ENCODE data around the gene HMG20A.
"Not testable (repeated sequence)": the region's sequence is repeated elsewhere in the genome, so short reads cannot be mapped to it uniquely, and the experiment has no call there.

The HMG20A gene

DNA sequence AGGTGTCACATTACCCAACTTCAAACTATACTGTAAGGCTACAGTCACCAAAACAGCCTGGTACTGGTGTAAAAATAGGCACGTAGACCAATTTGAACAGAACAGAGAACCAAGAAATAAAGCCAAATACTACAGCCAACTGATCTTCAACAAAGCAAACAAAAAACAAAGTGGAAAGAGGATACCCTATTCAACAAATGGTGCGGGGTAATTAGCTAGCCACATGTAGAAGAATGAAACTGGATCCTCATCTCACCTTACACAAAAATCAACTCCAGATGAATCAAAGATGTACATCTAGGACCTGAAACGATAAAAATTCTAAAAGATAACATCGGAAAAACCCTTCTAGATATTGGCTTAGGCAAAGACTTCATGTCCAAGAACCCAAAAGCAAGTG lies 13.8 kb upstream of the HMG20A start:
- DNase-seq (ENCODE audit: low spot score): no peak

DNA sequence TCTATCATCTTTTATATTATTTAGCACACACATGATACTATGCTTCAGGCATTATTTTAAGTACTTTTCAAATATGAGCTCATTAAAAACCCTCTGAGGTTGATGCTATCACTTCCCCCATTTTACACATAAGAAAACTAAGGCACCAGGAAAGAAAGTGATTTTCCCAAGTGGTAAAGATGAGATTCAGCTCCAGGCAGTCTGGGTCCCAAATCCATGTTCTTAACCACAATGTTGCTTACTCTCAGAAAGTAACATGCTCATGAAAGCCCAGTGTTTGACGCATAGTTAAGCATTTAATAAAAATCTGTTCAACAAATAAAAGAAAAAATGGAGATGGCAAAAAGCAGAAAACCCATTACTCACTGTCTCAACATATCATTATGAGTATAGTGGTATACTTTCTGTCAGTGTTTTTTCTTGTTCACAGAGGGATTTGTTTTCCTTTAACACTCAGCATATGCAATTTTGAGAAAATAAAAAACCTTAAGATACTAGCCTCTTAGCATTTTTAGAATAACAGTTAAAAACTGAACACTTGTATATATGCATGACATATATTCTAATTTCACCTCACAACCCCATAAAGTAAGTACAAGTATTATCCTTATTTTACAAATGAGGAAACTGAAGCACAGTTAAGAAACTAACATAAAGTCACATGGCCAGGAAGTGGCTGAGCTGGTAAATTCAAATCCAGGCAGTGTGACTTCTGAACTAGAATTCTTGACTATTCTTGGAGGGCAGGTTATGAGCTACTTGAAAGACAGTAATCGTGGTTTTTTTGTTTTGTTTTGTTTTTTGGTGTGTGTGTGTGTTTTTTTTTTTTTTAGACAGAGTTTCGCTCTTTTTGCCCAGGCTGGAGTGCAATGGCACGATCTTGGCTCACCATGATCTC lies 11.2 kb upstream of the HMG20A start:
- no peak for DNase-seq (ENCODE audit: low spot score)

DNA sequence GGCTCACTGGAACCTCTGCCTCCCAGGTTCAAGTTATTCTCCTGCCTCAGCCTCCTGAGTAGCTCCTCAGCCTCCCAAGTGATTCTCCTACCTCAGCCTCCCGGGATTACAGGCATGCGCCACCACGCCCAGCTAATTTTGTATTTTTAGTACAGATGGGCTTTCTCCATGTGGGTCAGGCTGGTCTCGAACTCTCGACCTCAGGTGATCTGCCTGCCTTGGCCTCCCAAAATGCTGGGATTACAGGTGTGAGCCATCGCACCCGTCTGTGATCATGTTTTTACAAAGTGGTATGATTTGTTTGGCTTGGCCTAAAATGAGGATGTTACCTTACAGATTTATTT lies 10.6 kb upstream of the HMG20A start:
- DNase-seq (ENCODE audit: low spot score): not testable (repeated sequence)

DNA sequence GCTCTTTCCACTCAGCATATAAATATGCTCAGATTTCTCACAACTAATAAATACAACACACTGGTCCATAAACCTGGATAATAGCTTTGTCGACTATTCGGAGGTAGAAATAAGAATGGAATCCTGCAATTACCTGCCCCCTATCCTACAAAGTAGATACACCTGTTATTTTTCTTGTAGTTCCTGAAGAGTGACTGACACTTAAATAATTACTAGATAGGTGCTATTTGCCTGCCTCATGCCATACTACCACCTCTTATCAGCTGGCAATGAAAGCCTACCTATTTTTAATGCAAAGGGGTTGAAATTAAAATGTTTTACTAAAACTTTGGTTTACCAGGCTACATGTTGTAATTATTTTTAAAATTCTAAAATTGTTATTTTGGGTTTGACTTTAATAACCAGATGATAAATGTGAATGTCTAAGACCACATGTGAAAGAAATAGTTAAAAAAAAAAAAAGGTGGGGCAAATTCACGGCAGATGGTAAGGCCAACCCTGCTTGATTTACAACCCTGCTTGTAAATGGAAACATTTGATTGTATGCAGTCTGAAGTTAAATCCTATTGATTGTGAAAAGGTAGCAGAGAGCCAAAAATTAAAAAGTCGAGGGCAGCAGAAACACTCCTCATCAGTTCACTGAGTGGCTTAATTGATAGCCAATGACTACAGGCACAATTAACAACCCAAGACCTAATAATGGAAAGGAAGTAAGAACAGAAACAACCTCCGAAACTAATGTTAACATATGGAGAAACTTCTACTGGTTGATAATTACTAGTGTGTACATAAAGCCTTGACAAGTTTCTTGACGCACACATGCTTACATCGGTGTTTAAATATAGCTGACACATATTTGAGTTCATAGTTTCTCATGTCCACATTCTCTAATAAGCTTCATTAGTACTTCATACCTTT lies 9.7 kb upstream of the HMG20A start:
- DNase-seq (ENCODE audit: low spot score): no peak

DNA sequence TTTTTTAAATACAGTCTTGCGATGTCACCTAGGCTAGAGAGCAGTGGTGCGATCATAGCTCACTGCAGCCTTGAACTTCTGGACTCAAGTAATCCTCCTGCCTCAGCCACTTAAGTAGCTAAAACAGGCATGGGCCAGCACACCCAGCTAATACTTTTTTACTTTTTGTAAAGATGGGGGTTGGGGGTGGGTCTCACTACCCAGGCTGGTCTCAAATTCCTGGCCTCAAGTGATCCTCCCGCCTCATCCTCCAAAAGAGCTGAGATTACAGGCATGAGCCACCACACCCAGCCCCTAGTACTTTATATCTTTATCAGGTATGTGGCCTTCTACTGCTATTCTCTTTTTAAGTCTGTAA lies 9.1 kb upstream of the HMG20A start:
- no peak for DNase-seq (ENCODE audit: low spot score)

DNA sequence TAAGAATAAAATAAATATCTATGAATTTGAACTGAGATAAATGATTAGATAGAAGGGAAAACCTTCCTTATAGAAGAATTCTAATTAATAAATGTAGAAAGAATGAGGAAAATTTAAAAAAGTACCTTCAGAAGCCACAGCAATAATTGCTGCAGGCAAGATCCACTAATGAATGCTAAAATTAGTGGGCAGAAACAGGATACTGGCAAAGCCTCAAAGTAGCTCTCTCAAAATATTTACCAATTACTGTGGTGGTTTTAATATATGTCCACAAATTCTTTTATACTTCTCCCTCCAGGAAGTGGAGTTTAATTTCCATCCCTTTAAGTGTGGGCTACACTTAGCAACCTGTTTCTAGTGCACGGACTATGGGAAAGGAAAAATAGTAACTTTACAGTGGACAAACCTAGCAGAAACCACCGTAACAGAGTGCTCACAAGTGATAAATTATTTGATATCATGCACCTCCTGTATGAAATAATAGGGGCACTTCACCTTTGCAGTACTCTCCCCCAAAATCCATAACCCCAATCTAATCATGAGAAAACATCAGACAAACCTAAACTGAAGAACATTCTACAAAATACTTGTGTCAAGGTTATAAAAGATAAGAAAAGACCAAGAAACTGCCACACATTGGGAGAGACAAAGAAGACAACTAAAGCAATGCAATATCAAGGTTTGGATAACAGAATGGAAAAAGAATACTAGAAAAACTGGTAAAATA lies 7.6 kb upstream of the HMG20A start:
- DNase-seq (ENCODE audit: low spot score): no peak

DNA sequence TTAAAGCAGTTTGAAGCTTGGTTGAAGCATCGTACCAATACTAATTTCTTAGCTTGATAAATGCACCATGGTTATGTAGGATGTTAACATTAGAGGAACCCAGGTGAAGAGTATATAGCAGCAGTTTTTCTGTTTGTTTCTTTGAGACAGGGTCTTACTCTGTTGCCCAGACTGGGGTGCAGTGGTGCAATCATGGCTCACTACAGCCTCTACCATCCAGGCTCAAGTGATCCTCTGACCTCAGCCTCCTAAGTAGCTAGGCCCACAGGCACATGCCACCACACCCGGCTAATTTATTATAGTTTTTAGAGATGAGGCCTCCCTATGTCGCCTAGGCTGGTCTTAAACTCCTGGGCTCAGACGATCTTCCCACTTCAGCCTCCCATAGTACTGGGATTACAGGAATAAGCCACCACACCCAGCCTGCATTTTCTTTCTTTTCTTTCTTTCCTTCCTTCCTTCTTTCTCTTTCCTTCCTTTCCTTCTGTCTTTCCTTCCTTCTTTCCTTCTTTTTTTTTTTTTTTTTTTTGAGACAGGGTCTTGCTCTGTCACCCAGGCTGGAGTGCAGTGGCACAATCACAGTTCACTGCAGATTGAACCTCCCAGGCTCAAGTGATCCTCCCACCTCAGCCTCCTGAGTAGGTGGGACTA lies 6.9 kb upstream of the HMG20A start:
- no peak for DNase-seq (ENCODE audit: low spot score)

DNA sequence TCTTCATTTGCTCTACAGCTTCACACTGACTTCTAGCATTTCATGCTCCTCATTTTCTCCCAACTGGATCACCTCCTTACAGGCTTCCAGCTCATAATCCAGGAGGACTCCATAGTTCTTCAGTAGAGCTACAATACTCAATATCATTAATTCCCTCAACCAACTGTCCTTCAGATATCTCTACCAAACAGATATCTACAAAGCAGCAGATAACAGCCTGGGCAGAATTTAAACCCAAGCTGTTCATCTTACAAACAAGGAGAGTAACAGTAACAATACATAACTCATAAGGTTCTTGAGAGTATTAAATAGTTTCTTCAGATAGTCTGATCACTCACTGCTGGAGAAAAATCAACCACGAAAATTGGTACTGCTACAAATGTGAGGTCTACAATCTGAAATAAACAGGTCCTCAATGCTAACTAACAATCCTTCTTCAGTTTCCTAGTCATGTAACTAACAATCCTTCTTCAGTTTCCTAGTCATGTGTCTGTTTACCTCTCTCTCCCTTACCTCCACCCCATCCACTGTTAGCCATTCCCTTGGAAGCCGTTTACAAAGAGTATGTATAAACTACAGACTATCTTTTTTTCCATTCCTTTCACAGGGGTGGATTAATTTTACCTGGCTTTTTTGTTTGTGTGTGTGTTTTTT lies 5.8 kb upstream of the HMG20A start:
- DNase-seq (ENCODE audit: low spot score): no peak

DNA sequence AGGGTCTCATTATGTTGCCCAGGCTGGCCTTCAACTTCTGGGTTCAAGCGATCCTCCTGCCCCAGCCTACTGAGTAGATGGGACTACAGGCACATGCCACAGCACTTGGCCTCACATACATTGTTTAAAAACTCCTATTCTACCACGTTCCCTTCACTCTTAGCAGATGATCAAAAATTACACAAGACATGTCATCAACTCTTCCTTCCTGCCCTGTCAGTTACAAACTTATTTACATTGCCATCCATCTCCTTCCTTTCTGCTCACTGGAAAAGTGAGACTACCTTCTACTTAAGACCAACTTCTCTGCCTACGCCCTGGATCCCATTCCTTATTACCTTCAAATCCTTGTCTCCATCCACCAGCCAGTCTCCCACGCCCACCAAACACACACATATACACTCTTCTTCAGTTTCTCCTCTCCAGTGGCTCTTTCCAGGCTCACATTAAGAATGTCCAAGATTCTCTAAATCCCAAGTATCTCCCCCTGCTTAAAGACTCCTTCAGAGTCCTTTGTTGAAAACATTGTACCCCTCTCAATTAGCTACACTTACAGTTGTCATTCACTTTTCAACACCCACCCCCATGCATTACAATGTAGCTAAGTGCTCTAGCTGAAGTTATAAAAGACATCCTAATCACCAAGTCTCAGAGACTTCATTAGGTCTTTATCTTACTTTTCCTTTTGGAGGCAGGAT lies 5.1 kb upstream of the HMG20A start:
- no peak for DNase-seq (ENCODE audit: low spot score)

DNA sequence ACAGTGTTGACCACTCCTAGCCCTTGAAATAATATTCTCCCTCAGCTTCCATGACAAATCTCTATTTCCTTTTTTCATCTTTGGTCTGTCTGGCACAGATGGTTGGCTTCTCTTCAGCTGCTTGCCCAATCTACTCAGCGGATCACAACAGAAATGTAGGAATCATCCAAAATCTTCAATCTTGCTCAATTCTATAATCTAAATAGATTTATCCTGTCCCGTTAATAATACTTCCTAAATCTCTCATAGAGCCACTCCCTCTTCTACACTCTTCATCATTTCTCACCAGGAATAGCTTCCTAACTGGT lies 4.6 kb upstream of the HMG20A start:
- DNase-seq (ENCODE audit: low spot score): no peak

DNA sequence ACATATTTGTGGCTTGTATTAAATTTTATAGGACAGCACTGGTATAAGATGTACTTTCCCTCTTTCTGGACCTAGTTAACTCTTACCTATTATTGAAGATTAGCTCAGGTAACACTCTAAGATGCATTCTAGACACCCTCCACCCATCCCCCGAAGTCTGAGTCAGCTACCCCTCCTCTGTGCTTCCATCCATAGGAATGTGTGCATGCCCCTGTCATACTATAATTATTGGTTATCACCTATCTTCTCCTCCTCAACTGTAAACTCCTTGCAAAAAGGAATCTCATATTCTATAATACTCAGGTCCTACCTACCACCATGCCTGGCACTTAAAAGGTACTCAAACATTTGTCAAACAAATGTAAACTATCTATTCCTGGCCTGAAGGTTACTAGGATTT lies 3.7 kb upstream of the HMG20A start:
- DNase-seq (ENCODE audit: low spot score): no peak

DNA sequence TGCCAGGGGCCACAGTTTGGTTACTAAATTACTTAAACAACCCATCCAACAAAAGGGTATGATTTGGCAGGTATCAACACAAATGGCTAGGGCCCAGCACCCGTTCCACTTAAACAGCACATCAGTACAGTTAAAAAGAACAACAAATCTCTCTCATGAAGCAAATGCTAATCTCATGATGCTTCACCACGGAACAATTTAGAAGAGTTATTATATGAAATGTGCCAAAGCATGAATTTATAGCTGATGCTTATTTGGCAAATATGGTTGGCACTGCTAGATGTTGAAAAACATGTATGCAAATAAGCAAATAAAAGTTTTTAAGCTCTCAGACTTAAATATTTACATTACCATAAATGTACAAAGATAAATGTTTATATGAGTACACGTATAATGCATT lies 3.1 kb upstream of the HMG20A start:
- no peak for DNase-seq (ENCODE audit: low spot score)

DNA sequence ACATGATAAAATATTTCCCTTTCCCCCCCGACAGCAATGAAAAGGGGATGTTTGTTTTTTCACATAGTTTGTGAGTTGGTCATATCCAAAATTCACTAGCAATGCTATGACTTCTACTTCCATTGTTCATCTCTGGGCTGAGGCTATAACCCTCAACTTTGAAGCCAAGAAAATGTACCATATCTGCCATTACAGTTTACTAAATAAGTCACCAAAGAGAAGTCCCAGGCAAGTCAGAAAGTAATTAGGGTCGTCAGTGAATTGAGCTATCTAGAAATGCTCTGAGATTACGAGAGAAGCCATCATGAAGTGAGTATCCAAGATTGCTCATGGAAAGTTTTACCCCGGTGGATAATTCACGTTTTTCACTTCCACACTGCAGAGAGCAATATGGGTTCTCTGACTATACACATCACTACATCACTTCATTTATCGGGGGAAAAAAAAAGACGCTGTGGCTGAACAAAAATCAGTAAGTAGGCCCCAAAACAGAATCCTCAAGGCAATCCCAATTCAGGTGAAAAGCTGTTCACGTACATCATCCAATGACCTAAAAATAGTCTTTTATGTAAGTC lies 2.2 kb upstream of the HMG20A start:
- DNase-seq (ENCODE audit: low spot score): peak; percentile 46

DNA sequence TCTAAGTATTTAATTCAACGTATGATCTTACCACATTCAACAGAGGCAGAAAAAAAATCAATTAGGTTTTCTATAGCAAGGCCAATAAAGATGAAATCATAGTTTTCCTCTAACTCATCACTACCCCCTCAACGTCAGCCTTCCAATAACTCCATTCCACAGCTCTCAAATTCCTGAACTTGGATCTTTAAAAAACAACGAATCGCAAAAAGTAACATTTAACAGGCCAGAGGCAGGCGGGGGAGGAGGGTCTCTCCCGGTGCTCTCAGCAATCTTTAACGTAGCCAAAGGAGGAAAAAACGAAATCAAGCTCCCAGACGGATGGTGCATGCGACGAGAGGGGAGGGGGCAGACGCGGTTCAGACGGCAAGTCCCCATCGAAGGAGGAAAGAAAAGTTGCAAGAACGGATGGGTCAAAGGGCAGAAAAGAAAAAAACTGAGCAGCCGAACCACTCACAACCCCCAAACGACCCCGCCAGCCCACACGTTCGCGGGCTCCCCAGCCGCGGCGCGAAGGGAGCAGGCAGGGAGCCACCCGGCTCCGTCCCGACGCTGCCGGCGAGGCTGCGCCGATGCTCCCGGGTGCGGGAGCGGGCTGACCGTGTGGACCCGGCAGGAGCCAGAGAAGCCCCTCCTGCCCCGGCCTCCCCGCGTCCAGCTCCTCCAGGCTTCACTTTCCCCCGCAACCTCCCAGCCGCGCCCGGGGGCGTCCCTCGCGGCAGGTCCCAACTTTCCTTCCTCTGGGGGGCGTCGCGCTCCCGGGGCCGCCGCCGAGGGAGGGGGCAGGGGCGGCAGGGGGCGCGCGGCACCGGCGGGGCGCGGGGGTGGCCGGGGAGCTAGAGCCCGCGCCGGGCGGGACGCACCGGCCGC lies 1.5 kb upstream of the HMG20A start:
- no peak for DNase-seq (ENCODE audit: low spot score)

DNA sequence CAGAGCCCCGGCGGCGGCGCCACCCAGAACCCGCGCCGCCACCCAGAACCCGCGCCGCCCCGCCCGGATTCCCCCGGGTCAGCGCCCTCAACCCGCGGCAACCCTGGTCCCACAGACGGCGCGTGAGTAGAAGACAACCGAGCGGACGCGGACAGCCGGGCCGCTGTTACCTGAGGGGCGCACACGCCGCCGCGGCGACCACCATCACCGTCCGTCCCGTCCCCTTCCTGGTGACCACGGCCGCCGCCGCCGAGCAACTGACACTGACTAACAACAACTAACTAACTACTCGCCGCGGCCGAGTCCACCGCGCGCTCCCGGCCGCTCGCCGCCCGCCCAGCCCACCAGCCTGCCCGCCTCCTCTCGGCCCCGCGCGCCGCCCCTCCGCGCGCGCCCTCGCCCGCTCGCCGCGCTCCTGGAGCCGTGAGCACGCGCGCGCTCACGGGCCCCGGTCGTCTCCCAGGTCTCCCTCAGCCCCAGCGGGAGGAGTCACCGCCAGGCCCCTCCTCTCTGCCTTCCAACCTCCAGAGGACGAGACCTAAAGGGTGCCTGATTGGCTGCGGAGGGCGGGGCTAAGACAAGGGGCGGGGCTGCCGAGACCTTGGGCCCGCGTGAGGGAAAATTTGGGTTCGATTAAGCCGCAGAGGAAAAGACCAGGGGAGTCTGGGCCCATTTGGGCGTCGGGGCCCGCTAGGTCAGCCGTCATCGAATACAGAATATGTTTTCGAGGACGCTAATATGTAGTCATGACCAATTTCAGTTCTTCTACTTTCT lies 665 bp upstream of the HMG20A start, which contains the start of gene PEAK1:
PEAK1 (minus strand) TSS at position 269 of the 774 bp plus-strand sequence. CDS start 238,178 bp downstream, outside the sequence.
- DNase-seq (ENCODE audit: low spot score): peak; percentile 95

DNA sequence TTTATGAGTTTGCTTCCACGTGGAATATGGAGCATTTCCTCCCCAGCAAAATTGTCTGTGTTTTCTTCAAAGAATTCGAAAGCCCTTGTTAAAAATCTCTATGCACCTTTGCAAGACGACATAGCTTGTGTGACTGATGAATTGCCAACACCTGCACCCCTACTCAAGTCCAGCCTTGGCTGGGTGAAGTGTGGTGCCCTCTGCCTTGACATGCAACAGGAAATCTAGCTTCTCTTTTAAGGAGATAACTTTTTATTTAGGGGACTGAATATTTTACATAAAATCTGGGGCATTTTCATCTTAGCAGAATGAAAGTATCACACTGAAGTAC lies 647 bp downstream of the HMG20A start:
- no peak for DNase-seq (ENCODE audit: low spot score)

DNA sequence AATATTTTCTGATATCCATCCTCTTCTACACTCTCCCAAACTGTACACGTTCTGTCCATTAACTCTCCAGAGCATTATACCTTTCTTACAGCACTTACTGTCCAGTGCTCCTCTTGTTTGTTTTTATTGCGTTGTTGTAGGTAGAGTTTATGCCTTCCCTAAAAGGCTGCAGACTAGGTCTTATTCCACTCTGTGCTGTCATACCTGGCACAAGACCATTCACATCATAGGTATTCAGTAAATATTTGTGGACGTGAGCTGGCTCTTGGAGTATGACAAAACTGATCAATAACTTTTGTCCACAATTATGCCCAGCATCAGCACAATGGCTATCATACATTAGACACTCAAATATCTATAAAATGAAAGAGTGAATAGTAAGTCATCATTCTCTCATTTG lies 4.4 kb downstream of the HMG20A start:
- no peak for DNase-seq (ENCODE audit: low spot score)

DNA sequence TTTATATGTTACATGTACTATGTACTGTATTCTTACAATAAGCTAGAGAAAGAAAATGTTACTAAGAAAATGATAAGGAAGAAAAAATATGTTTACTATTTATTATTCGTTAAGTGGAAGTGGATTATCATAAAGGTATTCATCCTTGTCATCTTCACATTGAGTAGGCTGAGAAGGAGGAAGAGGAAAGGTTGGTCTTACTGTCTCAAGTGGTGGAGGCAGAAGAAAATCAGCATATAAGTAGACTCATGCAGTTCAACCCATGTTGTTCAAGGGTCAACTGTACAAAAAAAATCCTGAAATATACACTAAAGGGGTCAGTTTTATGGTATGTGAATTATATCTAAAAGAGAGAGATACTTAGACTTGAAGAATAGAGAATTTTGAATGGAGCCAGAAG lies 5.7 kb downstream of the HMG20A start:
- DNase-seq (ENCODE audit: low spot score): no peak

DNA sequence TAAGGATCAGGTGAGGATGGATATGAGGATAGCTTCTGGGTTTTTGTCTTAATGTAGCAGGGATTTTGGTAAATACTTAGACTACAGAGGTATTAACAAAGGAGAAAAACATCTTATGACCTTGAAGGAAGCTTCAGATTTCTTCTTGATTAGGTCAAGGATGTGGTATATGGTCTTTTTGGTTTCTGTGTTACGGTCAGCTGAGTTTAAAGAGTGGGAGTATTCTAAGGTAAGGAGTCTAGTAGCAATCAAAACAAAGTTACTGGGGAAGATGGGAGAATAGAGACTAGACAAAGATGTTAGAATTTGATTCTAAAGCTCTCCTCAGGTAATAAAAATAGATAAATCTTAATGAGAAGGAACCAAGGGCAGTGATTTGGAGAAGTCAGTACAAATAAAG lies 6.2 kb downstream of the HMG20A start:
- DNase-seq (ENCODE audit: low spot score): no peak
